Measurements from ENCODE around the gene AARS1. TPM values are rescaled to one million over a fixed set of nuclear protein-coding genes. Genes with fewer than 3 reads are reported as not detected.
"Not testable (repeated sequence)": the region's sequence is repeated elsewhere in the genome, so short reads cannot be mapped to it uniquely, and the experiment has no call there.

Gene AARS1
- total and polyA plus RNA-seq, 2 of the 8 experiments (the other 6 are each of a cell fraction or from before 2014, with no cell fraction given): 130 to 235 TPM

DNA sequence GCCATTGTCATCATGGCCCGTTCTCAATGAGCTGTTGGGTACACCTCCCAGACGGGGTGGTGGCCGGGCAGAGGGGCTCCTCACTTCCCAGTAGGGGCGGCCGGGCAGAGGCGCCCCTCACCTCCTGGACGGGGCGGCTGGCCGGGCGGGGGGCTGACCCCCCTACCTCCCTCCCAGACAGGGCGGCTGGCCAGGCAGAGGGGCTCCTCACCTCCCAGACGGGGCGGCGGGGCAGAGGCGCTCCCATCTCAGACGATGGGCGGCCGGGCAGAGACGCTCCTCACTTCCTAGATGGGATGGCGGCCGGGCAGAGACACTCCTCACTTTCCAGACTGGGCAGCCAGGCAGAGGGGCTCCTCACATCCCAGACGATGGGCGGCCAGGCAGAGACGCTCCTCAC, 64.7 kb downstream of the AARS1 start:
- H3K23me2 ChIP-seq (ENCODE audit: low read depth, low read length); H2BK15ac ChIP-seq (ENCODE audit: low read length); POLR2A ChIA-PET (ENCODE audit: partially characterized antibody); H2AK5ac ChIP-seq (ENCODE audit: low read depth, low read length); H4K5ac ChIP-seq (ENCODE audit: insufficient read length, low read depth, low read length); H3K4me1 ChIP-seq (replicated peaks in 1 of 4; ENCODE audit: control insufficient read depth in 3 of 4, insufficient read depth in 4 of 4, low read length in 3 of 4); H4K8ac ChIP-seq (ENCODE audit: extremely low read depth, insufficient read depth, low read length); H2BK20ac ChIP-seq (ENCODE audit: low read length); H3K27ac ChIP-seq (ENCODE audit: low read depth, low read length); H3K23ac ChIP-seq (ENCODE audit: insufficient read length); H3K56ac ChIP-seq (replicated peaks; ENCODE audit: insufficient read length, low read depth, low read length); H4K20me1 ChIP-seq (replicated peaks in 1 of 2; ENCODE audit: control insufficient read depth in 1 of 2, insufficient read depth in 2 of 2, low read length in 2 of 2); H3K4me2 ChIP-seq (ENCODE audit: insufficient read depth in 1 of 2, low read depth in 2 of 2, low read length in 2 of 2); H3K4me3 ChIP-seq (ENCODE audit: extremely low read depth in 1 of 4, insufficient read depth in 2 of 4, low read depth in 3 of 4, low read length in 4 of 4); H2BK120ac ChIP-seq (replicated peaks; ENCODE audit: low read depth, low read length); DNase-seq (ENCODE audit: low read depth in 1 of 2, low spot score in 2 of 2); H4K91ac ChIP-seq (replicated peaks; ENCODE audit: insufficient read length, low read length); FAIRE-seq; H2BK12ac ChIP-seq (ENCODE audit: low read depth, low read length); H2BK5ac ChIP-seq (ENCODE audit: low read depth, low read length); H3K27me3 ChIP-seq (replicated peaks in 1 of 4; ENCODE audit: control insufficient read depth in 3 of 4, extremely low read depth in 1 of 4, insufficient read depth in 3 of 4, low read length in 3 of 4); H3K14ac ChIP-seq (ENCODE audit: insufficient read length); H3K79me1 ChIP-seq (ENCODE audit: low read depth, low read length); H3K4ac ChIP-seq (replicated peaks; ENCODE audit: insufficient read length, low read depth, low read length); H3K9me3 ChIP-seq (ENCODE audit: insufficient read depth in 2 of 2, low read depth in 1 of 2, low read length in 1 of 2); H3K9ac ChIP-seq (replicated peaks in 1 of 4; ENCODE audit: extremely low read depth in 1 of 4, low read depth in 3 of 4, low read length in 3 of 4); CTCF ChIA-PET (ENCODE audit: partially characterized antibody); H2AFZ ChIP-seq (ENCODE audit: low read length); H3K79me2 ChIP-seq (ENCODE audit: control insufficient read depth in 1 of 2, insufficient read depth in 2 of 2, low read length in 2 of 2); H3K18ac ChIP-seq (ENCODE audit: extremely low read depth, low read length): not testable (repeated sequence)
- H3K36me3 ChIP-seq (ENCODE audit: control insufficient read depth in 2 of 4, insufficient read depth in 4 of 4, low read length in 3 of 4): peaks cover 0 to 14% (median 4%) of the 10 kb centered on the region in 4 experiments; a peak in 3 of 8 replicates
- 90% methylated on average over 7 of the region's 24 CpGs; no CpG with 5 or more reads in 1 of the 2 experiments for WGBS, 2 experiments (ENCODE audit: extremely low coverage in 1 of 2, insufficient coverage in 1 of 2, insufficient read length in 1 of 2, insufficient replicate concordance in 2 of 2, low coverage in 1 of 2, low lambda C conversion rate in 2 of 2, missing lambda C conversion rate in 1 of 2)

DNA sequence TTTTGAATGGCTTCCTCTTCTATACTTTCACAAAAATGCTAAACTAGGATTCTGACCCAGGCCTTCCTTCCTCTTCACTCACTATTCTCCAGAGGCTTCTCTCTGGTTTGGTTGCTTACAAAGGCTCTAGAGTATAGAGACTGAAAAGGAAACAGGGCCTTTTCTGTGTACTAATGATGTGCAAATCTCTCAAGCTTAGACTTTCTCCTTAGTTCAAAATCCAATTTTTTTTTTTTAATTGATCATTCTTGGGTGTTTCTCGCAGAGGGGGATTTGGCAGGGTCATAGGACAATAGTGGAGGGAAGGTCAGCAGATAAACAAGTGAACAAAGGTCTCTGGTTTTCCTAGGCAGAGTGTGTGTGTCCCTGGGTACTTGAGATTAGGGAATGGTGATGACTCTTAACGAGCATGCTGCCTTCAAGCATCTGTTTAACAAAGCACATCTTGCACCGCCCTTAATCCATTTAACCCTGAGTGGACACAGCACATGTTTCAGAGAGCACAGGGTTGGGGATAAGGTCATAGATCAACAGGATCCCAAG, 65.3 kb downstream of the AARS1 start:
- H2BK12ac ChIP-seq (ENCODE audit: low read depth, low read length); H2BK15ac ChIP-seq (ENCODE audit: low read length); H2BK20ac ChIP-seq (ENCODE audit: low read length); H3K23ac ChIP-seq (ENCODE audit: insufficient read length); H3K4me1 ChIP-seq (replicated peaks in 1 of 4; ENCODE audit: control insufficient read depth in 3 of 4, insufficient read depth in 4 of 4, low read length in 3 of 4); H3K9ac ChIP-seq (replicated peaks in 1 of 4; ENCODE audit: extremely low read depth in 1 of 4, low read depth in 3 of 4, low read length in 3 of 4); DNase-seq (ENCODE audit: low read depth in 1 of 2, low spot score in 2 of 2); H3K79me1 ChIP-seq (ENCODE audit: low read depth, low read length); H4K91ac ChIP-seq (replicated peaks; ENCODE audit: insufficient read length, low read length); FAIRE-seq; H4K8ac ChIP-seq (ENCODE audit: extremely low read depth, insufficient read depth, low read length); H3K4ac ChIP-seq (replicated peaks; ENCODE audit: insufficient read length, low read depth, low read length); H2AK5ac ChIP-seq (ENCODE audit: low read depth, low read length); H3K18ac ChIP-seq (ENCODE audit: extremely low read depth, low read length); H3K23me2 ChIP-seq (ENCODE audit: low read depth, low read length); H3K56ac ChIP-seq (replicated peaks; ENCODE audit: insufficient read length, low read depth, low read length); CTCF ChIA-PET (ENCODE audit: partially characterized antibody); H3K27me3 ChIP-seq (replicated peaks in 1 of 4; ENCODE audit: control insufficient read depth in 3 of 4, extremely low read depth in 1 of 4, insufficient read depth in 3 of 4, low read length in 3 of 4); H3K79me2 ChIP-seq (ENCODE audit: control insufficient read depth in 1 of 2, insufficient read depth in 2 of 2, low read length in 2 of 2); H4K20me1 ChIP-seq (replicated peaks in 1 of 2; ENCODE audit: control insufficient read depth in 1 of 2, insufficient read depth in 2 of 2, low read length in 2 of 2); H2BK5ac ChIP-seq (ENCODE audit: low read depth, low read length); POLR2A ChIA-PET (ENCODE audit: partially characterized antibody); H2BK120ac ChIP-seq (replicated peaks; ENCODE audit: low read depth, low read length); H3K4me3 ChIP-seq (ENCODE audit: extremely low read depth in 1 of 4, insufficient read depth in 2 of 4, low read depth in 3 of 4, low read length in 4 of 4); H3K27ac ChIP-seq (ENCODE audit: low read depth, low read length); H3K4me2 ChIP-seq (ENCODE audit: insufficient read depth in 1 of 2, low read depth in 2 of 2, low read length in 2 of 2); H4K5ac ChIP-seq (ENCODE audit: insufficient read length, low read depth, low read length); H2AFZ ChIP-seq (ENCODE audit: low read length); H3K9me3 ChIP-seq (ENCODE audit: insufficient read depth in 2 of 2, low read depth in 1 of 2, low read length in 1 of 2); H3K14ac ChIP-seq (ENCODE audit: insufficient read length): not testable (repeated sequence)
- H3K36me3 ChIP-seq (ENCODE audit: control insufficient read depth in 2 of 4, insufficient read depth in 4 of 4, low read length in 3 of 4): peaks cover 0 to 14% (median 4%) of the 10 kb centered on the region in 4 experiments; a peak in 3 of 8 replicates
- WGBS, 2 experiments (ENCODE audit: extremely low coverage in 1 of 2, insufficient coverage in 1 of 2, insufficient read length in 1 of 2, insufficient replicate concordance in 2 of 2, low coverage in 1 of 2, low lambda C conversion rate in 2 of 2, missing lambda C conversion rate in 1 of 2): 89% methylated on average over 1 of the region's 3 CpGs; no CpG with 5 or more reads in 1 of the 2 experiments

Measured in H1 (cell line).